K562 (cell line): ENCODE results near the gene MGA. TPM values are rescaled to one million over a fixed set of nuclear protein-coding genes. Genes with fewer than 3 reads are reported as not detected.

Experiments
- ATAC-seq: fragments of 200-7000 bp; cut with Tn5 transposase; 3 replicates; pipeline ENCODE4 v1.9.1; 2020; ENCODE audit warnings: moderate library complexity
- BruUV-seq: library from RNA; stranded (reverse); fragments of 400-500 nt; replicated peaks from 2 replicates; lab custom pipeline; 2021; lab: Mats Ljungman, UMichigan
- CTCF ChIA-PET: fragments of 300-600 bp; formaldehyde crosslinking; extraction: SDS; loops from one replicate; lab custom pipeline; 2021; ENCODE audit warnings: low intra/inter-chr PET ratio; lab: Yijun Ruan, JAX
- POLR2A ChIA-PET: fragments of 300-600, 350-650 bp; sonication (Branson Sonifier 250); formaldehyde crosslinking; extraction: SDS; loops from one replicate; lab custom pipeline; 2021; ENCODE audit warnings: antibody characterized with exemption, inconsistent platforms; lab: Yijun Ruan, JAX
- DNase-seq, 4 experiments: peaks; one replicate each; pipeline versions ENCODE4 v3.0.0 to v3.0.0-alpha.2; 2011 to 2018; ENCODE audit warnings: low spot score in 3 of 4, mixed read lengths in 3 of 4; ENCODE audit errors: extremely low read depth in 1 of 4
- FAIRE-seq: peaks from 2 replicates; lab custom pipeline; 2011; peaks lifted over from hg19 to GRCh38; lab: Jason Lieb, UNC
- H2AFZ ChIP-seq: 2 replicates; pipeline ENCODE4 v1.6.0; 2011; ENCODE audit warnings: low read depth, low read length, control low read depth, inconsistent platforms
- H3K27ac ChIP-seq: fragments of 200-600 bp; 3 replicates; pipeline ENCODE4 v1.8.0; 2011; ENCODE audit warnings: low read depth, mild to moderate bottlenecking, control low read depth, inconsistent platforms, low read length, moderate library complexity, mixed read lengths; ENCODE audit errors: extremely low read depth
- H3K27me3 ChIP-seq, 2 experiments: fragments of 300-600 bp in 1 of 2; 2 replicates in 1 of 2; 3 replicates in 1 of 2; pipeline versions ENCODE4 v1.6.0 to v1.8.0; 2011; ENCODE audit warnings: inconsistent platforms in 2 of 2, low read length in 2 of 2, mild to moderate bottlenecking in 1 of 2, mixed read lengths in 1 of 2, moderate library complexity in 1 of 2; ENCODE audit not compliant: control insufficient read depth in 2 of 2, insufficient read depth in 2 of 2
- H3K36me3 ChIP-seq: fragments of 300-600 bp; 3 replicates; pipeline ENCODE4 v1.8.0; 2011; ENCODE audit warnings: mild to moderate bottlenecking, low read length, inconsistent platforms; ENCODE audit not compliant: control insufficient read depth, insufficient read depth
- H3K4me1 ChIP-seq, 2 experiments: fragments of 200-600 bp in 1 of 2; replicated peaks in 1 of 2; 2 replicates in 1 of 2; 3 replicates in 1 of 2; pipeline versions ENCODE4 v1.5.1 to v1.8.0; 2011; ENCODE audit warnings: inconsistent platforms in 2 of 2, low read length in 2 of 2, mild to moderate bottlenecking in 1 of 2, mixed read lengths in 1 of 2, moderate library complexity in 1 of 2; ENCODE audit not compliant: control insufficient read depth in 2 of 2, insufficient read depth in 2 of 2
- H3K4me2 ChIP-seq: 2 replicates; pipeline ENCODE4 v1.6.1; 2011; ENCODE audit warnings: low read length, control low read depth, inconsistent platforms, mixed read lengths; ENCODE audit not compliant: insufficient read depth
- H3K4me3 ChIP-seq: fragments of 200-600 bp; sonication (generic), shearing (Covaris generic); 2 replicates; pipeline ENCODE4 v1.5.1; 2016; ENCODE audit warnings: control low read depth, inconsistent platforms
- H3K79me2 ChIP-seq: fragments of 200-600 bp; 3 replicates; pipeline ENCODE4 v1.8.0; 2011; ENCODE audit warnings: low read length, inconsistent platforms; ENCODE audit not compliant: control insufficient read depth, insufficient read depth
- H3K9ac ChIP-seq, 2 experiments: 2 replicates each; pipeline versions ENCODE4 v1.6.0 to v1.6.1; 2011; ENCODE audit warnings: low read depth in 2 of 2, low read length in 2 of 2, control low read depth in 1 of 2, inconsistent platforms in 1 of 2, mild to moderate bottlenecking in 1 of 2, mixed read lengths in 1 of 2; ENCODE audit not compliant: insufficient read depth in 1 of 2
- H3K9me1 ChIP-seq: one replicate; pipeline ENCODE4 v1.6.0; 2011; ENCODE audit warnings: inconsistent platforms, mild to moderate bottlenecking, low read length, moderate library complexity; ENCODE audit not compliant: control insufficient read depth, insufficient read depth
- H3K9me3 ChIP-seq: replicated peaks from 2 replicates; pipeline ENCODE4 v1.5.1; 2011; ENCODE audit warnings: low read depth, low read length, inconsistent platforms; ENCODE audit not compliant: control insufficient read depth, insufficient read depth
- H4K20me1 ChIP-seq: replicated peaks from 2 replicates; pipeline ENCODE4 v1.6.1; 2011; ENCODE audit warnings: low read length, inconsistent platforms, mixed read lengths; ENCODE audit not compliant: control insufficient read depth, insufficient read depth
- BCOR ChIP-seq: fragments of 450-650 bp; IDR thresholded peaks from 2 replicates; pipeline ENCODE4 v1.6.1; 2016
- CBFB ChIP-seq: sonication (generic); formaldehyde crosslinking; IDR thresholded peaks from 2 replicates; pipeline ENCODE4 v1.4.0; 2020; ENCODE audit warnings: mild to moderate bottlenecking, missing genetic modification reagents
- CHD4 ChIP-seq: fragments of 200-600 bp; sonication (generic); IDR thresholded peaks from 3 replicates; pipeline ENCODE4 v1.6.1; 2012; ENCODE audit warnings: low read depth, mild to moderate bottlenecking, mixed read lengths, low read length, inconsistent platforms; ENCODE audit not compliant: insufficient read depth, insufficient replicate concordance, poor library complexity, severe bottlenecking
- DLX4 ChIP-seq: fragments of 250-450 bp; sonication (Bioruptor Pico); IDR thresholded peaks from 2 replicates; pipeline ENCODE4 v1.6.1; 2021; ENCODE audit warnings: mild to moderate bottlenecking
- HOMEZ ChIP-seq: fragments of 250-450 bp; sonication (Bioruptor Pico); IDR thresholded peaks from 2 replicates; pipeline ENCODE4 v1.4.0; 2020; ENCODE audit warnings: mild to moderate bottlenecking, moderate library complexity
- ILF3 ChIP-seq: fragments of 450-650 bp; IDR thresholded peaks from 2 replicates; pipeline ENCODE4 v1.6.1; 2018; ENCODE audit warnings: antibody characterized with exemption, mild to moderate bottlenecking, moderate library complexity, borderline replicate concordance
- MAFF ChIP-seq: IDR thresholded peaks from 2 replicates; pipeline ENCODE4 v1.6.1; 2012; ENCODE audit warnings: low read length, improper control_type of control experiment
- NFE2L1 ChIP-seq: fragments of 450-650 bp; IDR thresholded peaks from 2 replicates; pipeline ENCODE4 v1.6.1; 2016; ENCODE audit warnings: missing genetic modification characterization, low read depth, mild to moderate bottlenecking, missing compliant biosample characterization, moderate library complexity, borderline replicate concordance
- PHF21A ChIP-seq: fragments of 450-650 bp; IDR thresholded peaks from 2 replicates; pipeline ENCODE4 v1.6.1; 2017; ENCODE audit warnings: low read depth, borderline replicate concordance
- SIX5 ChIP-seq, 2 experiments: IDR thresholded peaks; 2 replicates each; pipeline ENCODE4 v1.6.1; 2011; ENCODE audit warnings: low read length in 2 of 2, borderline replicate concordance in 1 of 2, low read depth in 1 of 2, mild to moderate bottlenecking in 1 of 2, moderate library complexity in 1 of 2; ENCODE audit not compliant: insufficient read depth in 1 of 2
- SRF ChIP-seq, 2 experiments: fragments of 250-450, 450-650 bp in 1 of 2; sonication (Bioruptor Pico) in 1 of 2; sonication (generic) in 1 of 2; formaldehyde crosslinking; IDR thresholded peaks; 2 replicates each; pipeline versions ENCODE4 v1.5.0 to v1.5.1; 2020 to 2022; ENCODE audit warnings: mild to moderate bottlenecking in 1 of 2, missing genetic modification reagents in 1 of 2
- TCF15 ChIP-seq: fragments of 250-450 bp; sonication (Bioruptor Pico); IDR thresholded peaks from 2 replicates; pipeline ENCODE4 v1.8.0; 2022; ENCODE audit warnings: moderate library complexity, mild to moderate bottlenecking, inconsistent platforms
- ZBTB43 ChIP-seq: sonication (generic); formaldehyde crosslinking; IDR thresholded peaks from 2 replicates; pipeline ENCODE4 v1.8.0; 2023; ENCODE audit warnings: mild to moderate bottlenecking, missing genetic modification reagents
- ZBTB7A ChIP-seq: IDR thresholded peaks from 2 replicates; pipeline ENCODE4 v1.6.1; 2011; ENCODE audit warnings: low read depth, mild to moderate bottlenecking, low read length, moderate library complexity, borderline replicate concordance; ENCODE audit not compliant: control insufficient read depth
- ZNF696 ChIP-seq: fragments of 250-450 bp; sonication (Bioruptor Pico); conservative IDR thresholded peaks from 2 replicates; pipeline ENCODE4 v1.4.0; 2020; ENCODE audit warnings: mild to moderate bottlenecking, moderate library complexity
- WGBS: fragments of 100-300 bp; shearing (Covaris generic); methylation state at CpG from one replicate; pipeline ENCODE4 v1.1.6; 2016; ENCODE audit warnings: low coverage, mixed read lengths; ENCODE audit not compliant: insufficient coverage; ENCODE audit errors: missing lambda C conversion rate; 5-methylcytosine and 5-hydroxymethylcytosine counted together
- in situ Hi-C: fragments of 300-500 bp; cut with MboI; formaldehyde crosslinking; loops from 4 replicates; pipeline ENCODE4 v1.15.0; 2018; ENCODE audit warnings: inconsistent platforms, mixed read lengths
- intact Hi-C: fragments of 100-400 bp; cut with micrococcal nuclease; formaldehyde crosslinking; loops from 2 replicates; pipeline ENCODE4 v1.14.2; 2022
- polyA plus RNA-seq, 8 experiments: library from polyadenylated mRNA; depleted of rRNA in 4 of 8; stranded (reverse) in 5 of 8; unstranded in 3 of 8; fragments of >200 nt; fragmentation: Nextera tagmentation in 2 of 8; fragmentation: Illumina TruSeq in 1 of 8; extraction: Ambion mirVana in 2 of 8; extraction: Trizol in 1 of 8; gene quantifications; 2 replicates each; pipeline versions ENCODE4 v1.2.1 to v1.2.3, GENCODE V29; 2011 to 2014; ENCODE audit warnings: inconsistent platforms in 1 of 8, missing spikeins in 1 of 8
- total RNA-seq, 7 experiments: library from RNA; depleted of rRNA in 6 of 7; stranded (reverse); fragments of >200 nt in 6 of 7; fragmentation: Illumina TruSeq in 2 of 7; extraction: Trizol in 2 of 7; gene quantifications; 2 replicates each; pipeline versions ENCODE4 v1.2.1 to v1.2.3, GENCODE V29; 2011 to 2021; ENCODE audit warnings: low replicate concordance in 1 of 7

The MGA gene
- total and polyA plus RNA-seq, 9 of the 15 experiments (the other 6 are each of a cell fraction or from before 2014, with no cell fraction given): 4.7 to 56.1 (median 21.1) TPM

- TF ChIP-seq ZBTB43 (CRISPR knock-in tag) (no peak), CBFB (CRISPR knock-in tag) (no peak)
These were observed 120.1 kb downstream of the MGA start (continued) for GRCh38 chr15:41780266-41780665.

GRCh38 chr15:41780727-41781126, 120.5 kb downstream of the MGA start:
- no peaks in the 10 kb centered on the region for H3K79me2 ChIP-seq
- H3K4me1 ChIP-seq: peaks cover 5 to 15% of the 10 kb centered on the region in 2 experiments
- no peaks in the 10 kb centered on the region for H3K36me3 ChIP-seq
- no peak for ATAC-seq
- H2AFZ ChIP-seq: no peak overlapping the region
- no peaks in the 10 kb centered on the region for H4K20me1 ChIP-seq
- no peak overlapping the region for H3K4me2 ChIP-seq
- DNase-seq: no peak
- no peak for FAIRE-seq
- WGBS: 29% methylated on average over 1 of the region's 1 CpG
- no peak overlapping the region for H3K27ac ChIP-seq
- no peaks in the 10 kb centered on the region for H3K27me3 ChIP-seq
- no peaks in the 10 kb centered on the region for H3K9me1 ChIP-seq
- in situ Hi-C loops (no loop called here), intact Hi-C loops (no loop called here)
- CTCF ChIA-PET: no interaction called here
- POLR2A ChIA-PET: no interaction called here
- no peaks in the 10 kb centered on the region for H3K9me3 ChIP-seq
- no peak overlapping the region for H3K9ac ChIP-seq
- BruUV-seq: no TSS peak
- H3K4me3 ChIP-seq: no peak overlapping the region
- TF ChIP-seq CHD4 (no peak), HOMEZ (no peak), ILF3 (no peak), ZNF696 (no peak), SRF (CRISPR knock-in tag; IDR thresholded peaks at IDR 0.05) (no peak), DLX4 (CRISPR knock-in tag) (no peak), MAFF (no peak), BCOR (no peak), ZBTB7A (no peak), TCF15 (CRISPR knock-in tag) (no peak), NFE2L1 (no peak), PHF21A (no peak), SIX5 (IDR thresholded peaks at IDR 0.05; ENCODE audit: borderline replicate concordance in 1 of 2, insufficient read depth in 1 of 2, low read depth in 1 of 2, low read length in 2 of 2) (no peak)
